PFSK-1 (cell line): Measurements from ENCODE around the gene TASL.

Experiments
- FOXP2 ChIP-seq: optimal IDR thresholded peaks from 2 replicates; pipeline ENCODE3; 2011; ENCODE audit warnings: borderline replicate concordance, control low read depth, inconsistent platforms; ENCODE audit not compliant: insufficient read depth; ENCODE audit errors: extremely low read length, extremely low read depth
- SIN3A ChIP-seq: IDR thresholded peaks from 2 replicates; pipeline ENCODE4 v1.6.1; 2012; ENCODE audit warnings: mild to moderate bottlenecking, low read length, moderate library complexity, borderline replicate concordance; ENCODE audit not compliant: insufficient read depth
- TAF1 ChIP-seq: IDR thresholded peaks from 2 replicates; pipeline ENCODE4 v1.6.1; 2012; ENCODE audit warnings: low read length, control low read depth, borderline replicate concordance; ENCODE audit not compliant: insufficient read depth

DNA sequence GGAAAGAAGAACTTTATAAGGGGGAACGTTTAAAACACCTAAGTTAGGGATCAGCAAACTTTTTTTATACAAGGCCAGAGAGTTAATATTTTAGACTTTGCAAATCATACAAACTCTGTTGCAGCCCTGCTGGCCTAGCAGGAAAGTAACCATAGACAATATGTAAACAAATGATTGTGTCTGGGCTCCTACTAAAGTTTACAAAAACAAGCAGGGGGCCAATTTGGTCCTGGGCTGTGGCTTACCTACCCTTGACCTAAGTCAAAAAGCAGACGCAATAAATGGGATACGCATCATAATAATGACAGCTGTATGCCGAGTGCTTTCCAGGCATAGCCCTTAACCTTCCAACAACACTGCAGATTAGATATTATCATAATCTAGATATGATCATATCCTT is 4.9 kb downstream of the TASL start:
- TF ChIP-seq SIN3A (no peak), TAF1 (no peak), FOXP2 (no peak)
